ENCODE data around the gene MAP3K10.

- TF ChIP-seq CTCF (IDR thresholded peaks at IDR 0.05; ENCODE audit: low read depth, low read length), result peak; percentile 20
- TF ChIP-seq POLR2A (IDR thresholded peaks at IDR 0.05; ENCODE audit: extremely low read depth, insufficient read length), result no peak
- TF ChIP-seq MAX (IDR thresholded peaks at IDR 0.05; ENCODE audit: low read depth, low read length), result no peak
Observed at GRCh38 chr19:40235238-40236025, 44.2 kb downstream of the MAP3K10 start.

Data from NB4 (cell line).